Fibroblast of lung (primary cell): ENCODE measurements around the gene BID.

Source experiments
- CTCF ChIP-seq, 2 donors: IDR thresholded peaks in 1 of 2; conservative IDR thresholded peaks in 1 of 2; 1 replicate in 1 of 2; 2 replicates in 1 of 2; pipeline ENCODE4 v1.5.1; 2011 to 2012; ENCODE audit warnings: low read length in 2 of 2, control low read depth in 1 of 2, inconsistent platforms in 1 of 2, low read depth in 1 of 2, mild to moderate bottlenecking in 1 of 2
- EZH2 ChIP-seq: IDR thresholded peaks from 2 replicates; pipeline ENCODE4 v1.5.1; 2012; ENCODE audit warnings: low read length, control low read depth, mild to moderate bottlenecking; ENCODE audit errors: missing control alignments

GRCh38 chr22:17787241-17787640, 13.0 kb upstream of the BID start:
- TF ChIP-seq CTCF (conservative IDR thresholded peaks at IDR 0.05 in 1 of 2, IDR thresholded peaks at IDR 0.05 in 1 of 2; ENCODE audit: low read depth in 1 of 2, low read length in 2 of 2) (no peak), EZH2 (no peak)
